Progenitor cell of endocrine pancreas (in vitro differentiated cells): ENCODE measurements around the gene CLSTN3. TPM values are rescaled to one million over a fixed set of nuclear protein-coding genes. Genes with fewer than 3 reads are reported as not detected.

Experiments
- DNase-seq: peaks from one replicate; pipeline ENCODE4 v3.0.0; 2021; ENCODE audit warnings: low spot score; ENCODE audit not compliant: unreplicated experiment
- H3K27ac Mint-ChIP-seq: 2 replicates; pipeline ENCODE4 v1.8.0; 2021; ENCODE audit warnings: mild to moderate bottlenecking, moderate library complexity, mixed read lengths
- H3K27me3 Mint-ChIP-seq: 2 replicates; pipeline ENCODE4 v1.8.0; 2021; ENCODE audit warnings: mixed read lengths
- H3K36me3 Mint-ChIP-seq: 2 replicates; pipeline ENCODE4 v1.8.0; 2022; ENCODE audit warnings: mixed read lengths; ENCODE audit not compliant: insufficient read depth
- H3K4me1 Mint-ChIP-seq: 2 replicates; pipeline ENCODE4 v1.8.0; 2021; ENCODE audit warnings: low read depth, mixed read lengths
- H3K4me3 Mint-ChIP-seq: 2 replicates; pipeline ENCODE4 v1.8.0; 2021; ENCODE audit warnings: low read depth, mild to moderate bottlenecking, moderate library complexity, mixed read lengths
- H3K9me3 Mint-ChIP-seq: 2 replicates; pipeline ENCODE4 v1.8.0; 2021; ENCODE audit warnings: low read depth, mixed read lengths
- CTCF ChIP-seq: fragments of 200-600 bp; sonication (generic); IDR thresholded peaks from one replicate; pipeline ENCODE4 v1.5.0; 2021; ENCODE audit warnings: antibody characterized with exemption, mild to moderate bottlenecking; ENCODE audit not compliant: unreplicated experiment
- total RNA-seq: library from RNA; stranded (reverse); gene quantifications from 2 replicates; pipeline ENCODE4 v1.2.1, GENCODE V29; 2021

The CLSTN3 gene
- total RNA-seq, 1 donor from 2014 or later, result 202 TPM

DNA sequence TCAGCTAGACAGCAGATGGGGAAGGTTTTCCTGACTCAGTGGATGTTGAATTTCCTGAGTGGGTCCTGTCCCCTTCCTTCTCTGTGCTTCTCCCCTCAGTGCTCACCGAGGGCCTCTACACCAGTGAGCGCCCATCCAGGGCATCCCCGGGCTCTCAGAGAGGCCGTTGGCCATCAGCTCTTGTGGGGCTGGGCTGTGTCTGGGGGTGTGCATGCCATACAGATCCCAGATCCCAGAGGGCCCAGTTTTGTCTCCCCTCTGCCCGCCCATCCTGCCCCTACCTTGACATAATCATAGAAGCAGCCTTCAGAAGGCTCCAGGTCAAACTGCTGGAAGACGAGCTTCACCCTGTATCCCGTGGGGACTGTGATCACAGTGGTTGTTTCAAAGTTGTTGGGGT is 39.0 kb upstream of the CLSTN3 start:
- no peak for DNase-seq
- Mint-ChIP-seq H3K27ac (no peak overlapping the region), H3K36me3 (no peaks in the 10 kb centered on the region), H3K4me1 (peaks cover 4% of the 10 kb centered on the region), H3K27me3 (peaks cover 36% of the 10 kb centered on the region), H3K4me3 (no peak overlapping the region), H3K9me3 (no peaks in the 10 kb centered on the region)
- no peak for TF ChIP-seq CTCF

GRCh38 chr12:7091660-7092228 is 38.4 kb upstream of the CLSTN3 start:
- Mint-ChIP-seq H3K27ac (peak overlapping the region; percentile 83), H3K4me3 (peak overlapping the region; percentile 75), H3K4me1 (peaks cover 4% of the 10 kb centered on the region), H3K27me3 (peaks cover 36% of the 10 kb centered on the region), H3K36me3 (no peaks in the 10 kb centered on the region), H3K9me3 (no peaks in the 10 kb centered on the region)
- no peak for TF ChIP-seq CTCF
- DNase-seq, result no peak

DNA sequence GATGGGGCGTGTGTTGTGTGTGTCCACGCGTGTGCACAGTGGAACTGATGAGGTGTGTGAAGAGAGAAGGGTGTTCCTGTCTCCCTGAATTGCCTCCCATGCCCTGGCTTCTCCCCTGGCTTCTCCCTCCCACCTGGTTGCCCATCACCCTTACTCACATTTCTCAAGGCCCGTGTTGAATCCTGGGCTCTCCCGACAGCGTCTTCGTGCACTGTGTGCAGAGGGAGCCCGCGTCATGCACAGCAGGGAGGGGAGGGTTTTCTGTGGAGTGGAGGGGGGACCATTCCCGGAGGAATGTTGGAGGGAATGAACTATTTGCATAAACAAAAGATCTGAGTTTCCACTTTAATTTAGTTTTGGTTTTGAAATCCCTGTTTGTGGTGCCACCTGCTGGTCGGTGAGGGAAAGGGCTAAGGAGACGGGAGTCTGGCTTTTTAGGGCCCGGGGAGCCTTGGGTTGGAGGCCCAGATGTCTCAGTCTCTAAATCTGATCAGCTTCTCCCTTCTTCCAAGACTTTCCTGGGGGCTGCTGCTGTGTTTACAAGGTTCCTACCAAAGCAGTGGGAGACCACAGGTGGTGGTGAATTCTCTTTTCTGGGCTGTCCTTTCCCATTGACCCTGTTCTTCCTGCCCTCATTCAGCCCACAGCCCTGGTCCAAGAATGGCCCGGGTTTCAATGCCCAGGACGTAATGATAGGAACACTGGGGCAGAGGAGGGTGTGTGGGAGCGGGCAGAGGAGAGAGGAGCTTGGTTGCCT is 37.8 kb upstream of the CLSTN3 start, which contains the start of gene C1R:
Gene C1R, minus strand, starts transcription at position 217 of the 757 bp plus-strand sequence. Its CDS starts 57 bp downstream, at position 160.
- Mint-ChIP-seq H3K4me3 (peak within 1 kb of the TSS; percentile 75), H3K9me3 (no peaks in the 10 kb centered on the region), H3K4me1 (peaks cover 4% of the 10 kb centered on the region), H3K36me3 (no peaks in the 10 kb centered on the region), H3K27me3 (peaks cover 33% of the 10 kb centered on the region), H3K27ac (peak within 1 kb of the TSS; percentile 83)
- DNase-seq, result peak; percentile 67
- peak; percentile 100 for TF ChIP-seq CTCF

GRCh38 chr12:7092986-7093460 is 37.1 kb upstream of the CLSTN3 start:
- H3K27me3 Mint-ChIP-seq, result peaks cover 33% of the 10 kb centered on the region
- no peak overlapping the region for H3K27ac Mint-ChIP-seq
- peaks cover 4% of the 10 kb centered on the region for H3K4me1 Mint-ChIP-seq
- H3K36me3 Mint-ChIP-seq, result no peaks in the 10 kb centered on the region
- no peak for DNase-seq
- H3K9me3 Mint-ChIP-seq, result no peaks in the 10 kb centered on the region
- TF ChIP-seq CTCF, result no peak
- no peak overlapping the region for H3K4me3 Mint-ChIP-seq

DNA sequence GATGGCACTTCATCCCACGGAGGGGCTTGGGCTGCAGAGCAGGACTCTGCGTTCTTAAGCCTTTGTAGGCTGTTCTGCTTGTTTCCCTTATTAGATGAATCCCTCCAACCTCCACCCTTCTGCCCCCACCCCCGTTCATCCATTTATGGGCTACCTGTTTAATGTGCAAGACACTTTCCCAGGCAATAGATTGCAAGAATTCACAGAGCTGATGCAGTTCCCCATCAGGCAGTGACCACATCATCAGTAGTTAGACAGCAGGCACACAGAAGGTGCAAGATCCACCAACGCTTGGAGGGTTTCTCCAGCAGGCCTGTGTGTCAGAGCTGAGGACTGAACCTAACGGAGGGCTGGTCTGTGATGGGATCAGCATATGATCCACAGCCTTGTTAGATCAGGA is 36.7 kb upstream of the CLSTN3 start:
- Mint-ChIP-seq H3K4me1 (peaks cover 4% of the 10 kb centered on the region), H3K9me3 (no peaks in the 10 kb centered on the region), H3K4me3 (no peak overlapping the region), H3K36me3 (peaks cover 3% of the 10 kb centered on the region), H3K27me3 (peaks cover 33% of the 10 kb centered on the region), H3K27ac (no peak overlapping the region)
- DNase-seq, result no peak
- no peak for TF ChIP-seq CTCF
